SU-DHL-6 (cell line): ENCODE data around the gene TECRL.

Experiments
- CTCF ChIP-seq: fragments of 200-600 bp; sonication (generic); IDR thresholded peaks from one replicate; pipeline ENCODE4 v1.5.1; 2017; ENCODE audit warnings: antibody characterized with exemption, mild to moderate bottlenecking, low read length, moderate library complexity; ENCODE audit not compliant: insufficient read depth, poor library complexity, severe bottlenecking
- EZH2phosphoT487 ChIP-seq: fragments of 200-600 bp; sonication (generic), shearing (Covaris generic); conservative IDR thresholded peaks from 2 replicates; pipeline ENCODE4 v1.6.1; 2018; ENCODE audit warnings: mild to moderate bottlenecking, antibody characterized with exemption, low read length, moderate library complexity, mixed read lengths

- TF ChIP-seq CTCF (no peak), EZH2phosphoT487 (no peak)
Observed at GRCh38 chr4:64407000-64407399, 2.2 kb downstream of the TECRL start.
